Measurements from ENCODE around the gene TMEM163. TPM values are rescaled to one million over a fixed set of nuclear protein-coding genes. Genes with fewer than 3 reads are reported as not detected.
"Not testable (repeated sequence)": the region's sequence is repeated elsewhere in the genome, so short reads cannot be mapped to it uniquely, and the experiment has no call there.

TMEM163 gene
- polyA plus RNA-seq, 3 donors: 1.1 to 1.4 (median 1.3) TPM

DNA sequence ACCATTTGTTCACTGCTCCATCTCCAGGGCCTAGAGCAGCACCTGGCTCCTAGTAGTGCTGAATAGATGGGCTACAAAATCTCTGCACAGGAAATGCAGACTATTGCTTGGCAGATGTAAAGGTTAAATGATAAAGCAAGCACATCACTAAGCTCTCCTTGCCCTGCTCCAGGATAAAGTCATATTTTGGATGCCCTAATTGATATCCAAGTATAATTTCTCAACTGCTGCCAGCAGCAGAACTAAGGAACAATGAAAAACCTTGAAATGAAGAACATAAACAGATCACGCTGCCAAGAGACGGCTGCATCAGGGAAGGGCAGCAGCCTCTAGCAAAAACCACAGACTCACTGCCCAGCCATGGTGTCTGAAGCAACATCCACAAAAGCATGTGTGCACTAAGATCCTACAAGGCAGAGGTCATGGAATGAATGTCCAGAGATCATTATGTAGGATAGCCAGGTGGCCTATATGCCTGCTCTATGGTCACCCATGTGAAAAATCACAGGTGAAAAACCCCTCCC lies 134.7 kb downstream of the TMEM163 start:
- no peak for DNase-seq (ENCODE audit: low read depth in 3 of 3, low spot score in 2 of 3)

DNA sequence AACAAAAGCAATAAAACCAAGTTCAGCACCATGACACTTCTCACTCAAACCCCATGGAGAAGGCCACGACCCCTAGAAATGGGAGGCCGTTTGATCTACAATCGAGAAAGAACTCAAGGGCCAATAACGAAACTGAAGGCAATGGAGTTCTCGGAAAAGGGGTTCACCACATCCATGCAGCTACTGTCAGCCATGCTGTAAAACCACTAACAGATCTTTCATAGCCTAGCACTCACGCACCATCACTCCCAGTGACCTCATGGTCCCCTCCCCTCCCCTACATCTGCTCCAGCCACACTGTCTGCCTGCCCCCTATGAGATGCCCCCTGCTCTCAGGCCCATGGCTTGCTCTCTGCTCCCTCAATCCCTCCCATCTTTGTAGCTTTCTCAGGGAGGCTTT lies 135.3 kb downstream of the TMEM163 start:
- no peak for DNase-seq (ENCODE audit: low read depth in 3 of 3, low spot score in 2 of 3)

DNA sequence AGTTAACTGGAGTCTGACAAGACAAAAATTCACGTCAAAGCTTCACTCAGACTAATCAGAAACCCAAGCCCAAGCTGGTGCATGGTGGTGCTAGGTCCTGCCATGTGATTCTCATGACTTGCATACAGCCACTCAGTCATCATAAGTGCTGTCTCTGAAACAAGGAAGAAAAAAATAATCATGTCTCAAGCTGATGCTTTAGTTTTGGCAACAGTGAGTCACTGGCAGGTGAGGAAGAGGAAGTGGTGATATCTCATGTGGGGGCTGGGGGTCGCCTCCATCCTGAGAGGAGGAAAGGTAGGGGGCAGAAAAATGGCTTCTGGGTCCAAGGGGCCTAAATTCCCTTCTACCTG lies 136.3 kb downstream of the TMEM163 start:
- DNase-seq (ENCODE audit: low read depth in 3 of 3, low spot score in 2 of 3): no peak

DNA sequence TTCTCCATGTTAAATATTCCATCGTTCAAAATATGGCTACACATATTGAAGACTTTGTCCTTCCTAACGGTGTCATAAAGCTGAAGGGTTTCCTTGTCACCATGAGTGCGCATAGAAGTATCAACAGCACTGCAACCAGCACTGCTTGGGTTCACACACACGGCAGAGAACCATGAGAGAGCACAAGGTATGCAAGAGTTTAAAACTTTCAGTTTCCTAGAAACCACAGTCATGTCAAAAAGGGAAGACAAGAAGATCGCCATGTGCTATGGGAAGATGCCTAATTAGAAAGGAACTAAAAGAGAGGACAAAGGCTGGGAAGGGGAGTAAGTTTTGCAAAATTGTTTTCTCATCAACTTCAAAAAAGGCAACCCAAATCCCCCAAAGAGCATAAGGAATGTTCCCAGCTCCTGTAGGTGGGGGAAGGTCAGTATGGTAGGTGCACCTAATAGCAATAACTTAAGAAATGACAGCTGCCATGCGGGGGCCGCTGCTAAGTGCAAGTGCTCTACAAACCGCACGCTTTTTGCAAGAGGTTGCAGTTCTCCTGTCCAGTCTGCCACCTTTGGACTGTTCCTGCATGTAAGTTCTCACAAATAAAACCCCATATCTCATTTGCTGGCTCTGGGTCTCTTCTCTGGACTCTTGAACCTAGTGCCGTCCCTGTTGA lies 136.8 kb downstream of the TMEM163 start:
- DNase-seq (ENCODE audit: low read depth in 3 of 3, low spot score in 2 of 3): no peak

DNA sequence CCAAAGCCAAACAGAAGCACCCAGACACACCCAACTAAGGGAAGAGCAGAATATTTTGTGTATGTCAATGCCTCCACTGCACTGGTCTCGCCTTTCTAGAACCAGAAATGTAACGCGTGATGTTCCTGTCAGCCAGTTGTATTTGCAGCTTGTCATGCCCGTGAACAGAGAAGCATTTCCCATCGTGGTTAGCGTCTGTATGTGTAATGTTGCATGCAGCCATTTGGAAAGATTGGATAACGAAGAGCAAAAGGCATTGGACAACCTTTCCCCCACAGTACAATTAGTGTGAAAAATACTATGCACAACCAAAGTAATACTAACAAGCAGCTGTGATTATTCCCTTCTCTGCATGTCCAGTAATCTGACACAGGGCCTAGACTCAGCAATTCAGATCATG lies 140.5 kb downstream of the TMEM163 start:
- no peak for DNase-seq (ENCODE audit: low read depth in 3 of 3, low spot score in 2 of 3)

DNA sequence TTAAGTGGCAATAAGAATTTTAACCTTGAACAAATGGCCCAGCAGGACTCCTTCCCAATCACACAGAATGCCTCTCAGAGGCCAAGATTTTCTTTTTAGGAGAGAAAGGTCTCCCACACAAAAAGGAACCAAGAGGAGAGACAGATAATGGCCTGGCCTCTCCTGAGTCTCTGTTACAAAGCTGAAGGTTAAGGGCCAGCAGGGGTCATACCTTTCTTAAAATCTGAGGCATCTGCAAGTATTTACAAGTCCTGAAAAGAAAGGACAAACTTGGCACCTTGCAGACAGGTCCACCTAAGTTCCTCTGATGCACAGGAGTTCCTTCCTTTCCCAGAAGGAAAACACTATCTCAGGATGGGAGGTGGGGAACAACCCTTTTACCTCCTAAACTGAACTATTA lies 142.3 kb downstream of the TMEM163 start:
- DNase-seq (ENCODE audit: low read depth in 3 of 3, low spot score in 2 of 3): no peak

DNA sequence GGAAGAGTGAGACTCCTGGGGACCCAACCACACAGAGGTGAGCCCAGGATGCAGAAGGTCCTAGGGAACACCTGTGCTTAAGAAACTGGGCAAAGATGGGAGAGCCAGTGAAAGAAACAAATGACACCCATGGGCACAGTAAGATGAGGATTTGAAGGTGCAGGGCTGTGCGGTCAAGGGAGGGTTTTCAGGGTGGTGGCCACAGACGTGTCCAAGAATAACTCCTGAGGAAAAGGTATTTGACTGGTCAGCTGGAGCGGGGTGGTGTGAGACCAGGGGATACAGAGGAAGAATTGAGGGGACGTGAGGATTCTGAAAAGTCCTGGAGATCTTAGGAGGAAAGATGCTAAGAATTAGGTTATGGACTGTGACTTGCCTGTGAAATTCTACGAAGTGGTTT lies 142.9 kb downstream of the TMEM163 start:
- DNase-seq (ENCODE audit: low read depth in 3 of 3, low spot score in 2 of 3): no peak

DNA sequence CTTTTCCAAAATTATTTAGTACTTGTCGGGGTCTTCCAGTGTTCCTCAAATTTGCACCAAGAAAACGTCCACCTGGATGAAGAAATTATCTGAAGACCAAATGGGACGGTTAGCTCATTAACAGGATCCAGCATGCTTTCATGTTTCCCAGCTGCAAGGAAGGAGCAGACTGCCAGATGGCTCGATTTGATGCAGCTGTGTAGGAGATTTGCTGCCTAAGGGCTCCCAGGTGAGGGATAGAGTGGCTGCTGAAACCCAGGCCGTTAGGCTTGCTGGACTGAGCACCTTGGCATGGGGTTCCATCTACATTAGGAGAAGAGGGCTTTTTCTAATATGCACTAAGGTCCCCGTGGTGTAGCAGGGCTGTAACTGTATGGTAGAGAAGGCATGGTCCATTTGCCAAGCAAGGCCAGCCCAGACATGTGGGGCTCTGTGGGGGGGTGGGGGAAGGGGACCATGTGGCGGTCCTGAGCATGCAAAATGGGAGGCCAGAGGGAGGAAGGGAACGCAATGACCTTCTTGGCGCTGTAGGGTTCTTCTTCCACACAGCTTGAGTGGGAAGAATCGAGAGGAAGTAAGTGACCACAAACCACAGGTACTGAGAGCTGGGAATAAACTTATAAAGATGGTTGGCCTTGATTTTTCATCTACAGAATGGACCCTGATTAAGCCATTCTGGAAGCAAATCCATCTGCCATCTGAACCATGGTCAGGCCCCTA lies 144.0 kb downstream of the TMEM163 start:
- no peak for DNase-seq (ENCODE audit: low read depth in 3 of 3, low spot score in 2 of 3)

DNA sequence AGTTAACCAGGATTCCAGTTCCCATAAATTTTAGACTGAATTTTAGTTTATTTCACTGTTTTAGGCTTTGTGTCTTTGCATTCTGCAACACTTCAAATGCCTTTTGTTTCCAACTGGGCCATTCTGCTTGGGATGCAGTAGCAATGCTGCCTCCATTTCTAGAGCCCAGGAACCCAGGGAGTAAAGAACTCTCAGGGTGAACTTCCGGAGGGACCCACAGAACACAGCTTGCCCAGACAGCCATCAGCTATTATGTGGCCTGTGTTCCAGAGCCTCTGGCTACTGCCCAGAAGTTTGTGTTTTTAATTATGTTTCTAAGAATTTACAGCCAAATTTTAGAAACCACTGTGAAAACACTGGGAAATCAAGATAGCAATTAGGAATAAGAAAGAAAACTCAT lies 145.1 kb downstream of the TMEM163 start:
- no peak for DNase-seq (ENCODE audit: low read depth in 3 of 3, low spot score in 2 of 3)

DNA sequence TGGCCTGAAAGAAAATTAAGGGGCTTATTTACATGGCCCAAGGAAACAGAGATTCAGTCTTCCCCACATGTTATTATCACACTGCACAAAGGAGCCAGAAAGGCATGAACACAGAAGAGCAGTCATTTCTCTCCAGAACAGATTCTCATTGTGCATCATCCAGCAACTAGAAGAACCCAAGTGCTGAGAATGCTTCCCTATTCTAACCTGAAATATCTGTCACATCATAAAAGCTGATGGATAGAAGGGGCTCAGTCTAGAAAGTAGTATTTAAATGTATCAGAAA lies 145.8 kb downstream of the TMEM163 start:
- no peak for DNase-seq (ENCODE audit: low read depth in 3 of 3, low spot score in 2 of 3)

DNA sequence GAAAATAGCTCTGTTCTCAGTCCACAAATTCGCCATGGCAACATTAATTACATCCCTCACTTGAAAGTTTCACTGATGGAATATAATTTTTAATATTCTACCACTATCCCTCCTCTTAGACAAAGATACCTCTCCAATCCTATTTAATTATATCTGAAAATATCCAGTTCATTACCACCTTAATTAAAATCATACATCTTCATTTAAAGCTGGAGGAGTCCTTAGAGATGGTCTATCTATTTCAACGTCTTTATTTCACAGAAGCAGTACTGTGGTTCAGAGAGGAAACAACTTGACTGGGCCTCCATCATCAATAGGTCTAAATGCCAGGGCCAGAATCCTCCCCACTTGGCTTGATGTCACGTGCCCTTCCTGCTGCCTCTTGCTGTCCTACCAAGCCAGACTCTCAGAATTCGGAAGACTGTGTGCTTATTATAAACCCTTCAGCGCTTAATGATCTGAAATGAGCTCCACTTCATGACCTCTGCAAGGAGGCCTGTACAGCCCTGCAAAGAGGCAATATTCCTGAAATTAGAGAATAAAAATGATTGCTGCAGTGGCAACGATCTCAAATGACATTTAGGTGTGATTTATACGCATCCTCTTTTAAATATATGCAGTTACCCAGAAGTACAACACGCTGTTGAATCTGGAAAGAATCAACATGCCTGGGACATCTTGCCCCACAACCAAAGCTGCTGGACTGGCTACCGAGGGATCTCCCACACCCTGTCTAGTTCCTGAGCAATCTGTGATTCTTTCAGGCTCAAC lies 146.3 kb downstream of the TMEM163 start:
- no peak for DNase-seq (ENCODE audit: low read depth in 3 of 3, low spot score in 2 of 3)

DNA sequence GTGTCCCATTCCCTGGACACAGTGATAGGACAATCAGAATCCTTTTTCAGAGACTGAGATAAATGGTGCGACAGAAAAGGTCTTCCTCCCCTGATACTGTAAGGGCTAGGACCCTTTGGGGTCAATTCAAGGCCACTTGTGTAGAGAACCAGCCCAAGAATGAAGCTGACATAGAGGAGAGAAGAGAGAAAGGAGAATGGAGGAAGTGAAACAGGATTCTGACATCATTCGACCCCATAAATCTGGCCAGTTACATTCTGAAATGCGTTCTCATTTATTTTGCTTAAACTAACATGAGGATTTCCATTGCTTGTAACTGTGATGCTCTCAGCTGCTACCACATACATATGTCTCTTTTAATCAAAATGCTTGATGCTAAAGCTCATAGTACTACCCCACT lies 148.1 kb downstream of the TMEM163 start:
- DNase-seq (ENCODE audit: low read depth in 3 of 3, low spot score in 2 of 3): no peak

DNA sequence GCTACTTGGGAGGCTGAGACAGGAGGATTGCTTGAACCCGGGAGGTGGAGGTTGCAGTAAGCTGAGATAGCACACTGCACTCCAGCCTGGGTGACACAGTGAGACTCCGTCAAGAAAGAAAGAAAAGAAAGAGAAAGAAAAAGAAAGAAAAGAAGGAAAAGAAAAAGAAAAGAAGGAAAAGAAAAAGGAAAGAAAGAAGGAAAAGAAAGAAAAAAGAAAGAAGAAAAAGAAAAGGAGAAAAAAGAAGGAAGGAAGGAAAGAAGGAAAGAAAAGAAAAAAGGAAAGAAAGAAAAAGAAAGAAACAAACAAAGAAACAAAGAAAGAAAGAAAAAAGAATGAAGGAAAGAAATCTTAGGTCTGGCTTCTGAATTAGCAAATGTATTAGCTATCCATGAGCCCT lies 150.4 kb downstream of the TMEM163 start:
- no peak for DNase-seq (ENCODE audit: low read depth in 3 of 3, low spot score in 2 of 3)

DNA sequence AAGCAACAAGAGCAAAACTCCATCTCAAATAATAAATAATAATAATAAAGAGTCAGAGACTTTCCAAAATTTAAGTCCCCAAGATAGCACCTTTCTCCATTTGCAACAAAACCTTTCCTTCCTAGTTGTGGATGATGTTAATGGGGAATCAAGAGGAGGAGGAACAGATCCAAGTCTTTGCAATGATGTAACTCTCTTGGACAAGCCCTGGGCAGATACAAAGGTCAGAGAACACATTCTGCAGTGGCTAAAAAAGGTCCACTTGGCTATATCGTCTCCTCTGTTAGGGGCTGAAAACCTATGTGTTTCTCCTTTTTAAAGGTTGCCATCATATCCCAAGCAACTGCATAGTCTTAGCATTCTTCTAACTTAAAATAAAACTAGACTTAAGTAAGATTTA lies 151.1 kb downstream of the TMEM163 start:
- no peak for DNase-seq (ENCODE audit: low read depth in 3 of 3, low spot score in 2 of 3)

DNA sequence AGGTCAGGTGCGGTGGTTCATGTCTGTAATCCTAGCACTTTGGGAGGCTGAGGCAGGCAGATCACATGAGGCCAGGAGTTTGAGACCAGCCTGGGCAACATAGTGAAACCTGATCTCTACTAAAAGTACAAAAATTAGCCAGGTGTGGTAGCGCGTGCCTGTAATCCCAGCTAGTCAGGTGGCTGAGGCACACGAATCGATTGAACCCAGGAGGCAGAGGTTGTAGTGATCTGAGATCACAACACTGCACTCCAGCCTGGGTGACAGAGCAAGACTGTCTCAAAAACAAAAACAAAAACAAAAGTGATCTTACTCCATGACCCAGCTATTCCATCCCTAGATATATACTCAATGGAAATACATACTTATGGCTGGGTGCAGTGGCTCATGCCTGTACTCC lies 153.8 kb downstream of the TMEM163 start:
- not testable (repeated sequence) for DNase-seq (ENCODE audit: low read depth in 3 of 3, low spot score in 2 of 3)

DNA sequence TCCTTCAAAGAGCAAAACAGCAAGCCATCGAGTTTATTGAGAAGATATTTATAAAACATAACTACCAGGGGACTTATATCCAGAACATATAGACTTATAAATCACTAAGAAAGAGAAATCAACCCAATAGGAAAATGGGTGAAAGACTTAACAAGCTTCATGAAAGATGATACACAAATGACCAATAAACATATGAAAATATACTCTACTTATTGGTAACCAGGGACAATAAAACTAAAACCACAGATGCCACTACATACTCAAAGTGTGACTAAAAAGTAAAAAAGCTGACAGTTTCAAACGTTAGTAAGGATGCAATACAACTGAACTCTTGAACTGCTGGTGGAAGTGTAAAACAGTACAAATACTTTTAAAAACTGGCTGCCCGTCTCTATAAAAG lies 154.3 kb downstream of the TMEM163 start:
- DNase-seq (ENCODE audit: low read depth in 3 of 3, low spot score in 2 of 3): no peak

DNA sequence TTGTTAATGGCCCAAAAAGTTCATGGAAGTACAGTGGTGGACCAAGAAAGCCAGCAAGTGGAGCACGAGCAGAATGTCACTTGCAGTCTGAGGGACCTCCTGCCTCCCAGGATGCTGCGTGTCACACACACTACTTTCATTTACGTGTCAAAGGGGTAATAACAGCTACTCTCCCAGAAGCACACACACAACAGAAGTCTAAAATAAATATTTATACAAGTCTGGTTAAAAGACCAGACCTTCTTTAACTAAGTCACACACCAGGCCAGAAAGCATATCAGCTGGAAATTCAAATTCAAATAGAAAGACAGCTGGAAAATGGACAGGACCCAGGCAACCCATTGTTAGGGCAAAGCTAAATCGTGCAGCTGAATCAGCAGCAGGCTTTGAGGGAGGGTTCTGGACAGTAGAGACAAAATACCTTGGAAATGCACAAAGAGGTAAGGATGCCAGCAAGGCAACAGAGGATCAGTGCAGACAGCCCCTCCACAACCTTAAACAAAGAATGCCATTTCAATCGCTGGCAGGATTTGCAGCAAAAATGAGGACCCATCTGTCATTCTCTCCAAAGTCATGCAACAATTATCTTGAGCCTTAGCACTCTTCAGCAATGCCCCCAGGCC lies 160.5 kb downstream of the TMEM163 start:
- DNase-seq (ENCODE audit: low read depth in 3 of 3, low spot score in 2 of 3): no peak

DNA sequence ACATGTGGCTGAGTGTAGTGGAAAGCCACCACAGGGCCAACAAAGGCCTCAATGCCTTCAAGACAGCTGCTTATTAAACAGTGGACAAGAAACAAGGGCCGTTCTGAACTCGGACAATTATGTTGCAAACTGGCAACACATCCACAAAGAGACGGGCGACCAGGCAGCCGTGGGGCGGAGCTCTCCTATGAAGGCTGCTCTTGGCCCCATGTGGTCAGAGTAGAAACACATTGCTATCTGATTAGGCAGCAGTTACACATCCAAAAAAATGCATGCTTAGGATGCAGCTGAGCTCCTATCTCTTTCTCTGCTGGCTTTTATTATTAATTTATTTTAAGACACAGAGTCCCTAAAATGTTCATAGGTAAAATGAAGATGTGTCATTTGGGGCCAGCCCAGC lies 163.4 kb downstream of the TMEM163 start:
- DNase-seq (ENCODE audit: low read depth in 3 of 3, low spot score in 2 of 3): no peak

DNA sequence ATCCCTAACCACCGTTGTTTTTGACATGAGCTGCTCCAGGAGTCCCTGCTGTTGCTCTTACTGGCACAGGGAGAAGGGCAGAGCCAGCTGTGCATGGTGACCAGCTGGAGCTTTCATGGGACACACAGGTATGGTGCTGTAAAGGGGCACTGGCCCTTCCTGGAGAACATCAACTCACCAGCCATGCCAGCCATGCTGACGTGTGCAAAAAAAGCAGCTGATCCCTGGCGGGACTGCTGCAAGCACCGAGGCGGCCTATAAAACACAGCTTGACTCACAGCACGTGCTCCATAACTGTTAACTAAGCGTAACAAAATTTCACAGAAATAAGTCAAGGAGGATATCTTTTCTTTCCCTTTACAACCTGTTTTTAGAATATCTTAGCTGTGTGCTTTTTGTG lies 165.1 kb downstream of the TMEM163 start:
- DNase-seq (ENCODE audit: low read depth in 3 of 3, low spot score in 2 of 3): no peak

DNA sequence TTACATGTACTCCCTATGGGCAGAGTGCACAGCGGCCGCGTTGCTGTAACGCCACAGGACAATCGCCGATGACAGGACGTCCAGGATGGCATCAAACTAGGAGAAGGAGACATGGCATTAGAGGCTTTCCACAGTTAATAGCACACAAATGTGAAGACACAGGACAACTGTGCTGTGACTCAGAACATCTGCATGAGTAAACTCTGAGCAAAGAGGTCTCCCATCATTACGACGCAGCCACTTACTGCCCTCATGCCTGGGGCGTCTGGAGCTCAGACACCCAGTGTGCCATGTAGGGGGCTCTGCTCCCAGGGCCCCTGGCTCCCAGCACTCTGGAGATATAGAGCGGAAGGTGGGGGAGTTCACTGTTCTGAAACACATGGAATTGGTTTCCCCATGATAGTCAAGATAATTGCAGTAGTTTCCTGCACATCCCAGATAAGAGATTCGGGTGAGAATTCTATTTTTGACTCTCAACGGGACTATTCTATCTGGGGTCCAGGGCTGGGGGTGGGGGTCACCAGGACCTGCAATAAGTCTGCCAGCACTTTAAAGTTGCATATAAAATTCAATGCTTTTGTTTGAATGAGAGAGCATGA lies 168.1 kb downstream of the TMEM163 start:
- DNase-seq (ENCODE audit: low read depth in 3 of 3, low spot score in 2 of 3): no peak

DNA sequence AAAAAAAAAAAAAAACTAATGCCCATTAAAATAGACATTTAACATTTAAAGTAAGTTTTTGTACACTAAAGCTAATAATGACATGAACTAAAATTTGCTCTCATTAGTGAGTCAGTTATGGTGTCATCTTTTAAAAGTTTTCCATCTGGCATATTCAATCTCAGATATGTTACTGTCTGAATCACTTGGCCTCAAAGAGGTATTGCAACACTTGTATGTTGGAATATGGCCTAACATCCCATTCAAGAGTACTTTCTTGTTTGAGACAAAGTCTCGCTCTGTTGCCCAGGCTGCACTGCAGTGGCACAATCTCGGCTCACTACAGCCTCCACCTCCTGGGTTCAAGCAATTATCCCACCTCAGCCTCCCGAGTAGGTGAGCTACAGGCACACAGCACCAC lies 169.7 kb downstream of the TMEM163 start:
- DNase-seq (ENCODE audit: low read depth in 3 of 3, low spot score in 2 of 3): no peak
